ENCODE data around the gene PLEKHG5.
"Not testable (repeated sequence)": the region's sequence is repeated elsewhere in the genome, so short reads cannot be mapped to it uniquely, and the experiment has no call there.

PLEKHG5 gene

GRCh38 chr1:6445062-6445763 lies 46.3 kb downstream of the PLEKHG5 start:
- peak; percentile 14 to 48 for DNase-seq

GRCh38 chr1:6444377-6444776 lies 47.1 kb downstream of the PLEKHG5 start:
- no peak for DNase-seq

DNA sequence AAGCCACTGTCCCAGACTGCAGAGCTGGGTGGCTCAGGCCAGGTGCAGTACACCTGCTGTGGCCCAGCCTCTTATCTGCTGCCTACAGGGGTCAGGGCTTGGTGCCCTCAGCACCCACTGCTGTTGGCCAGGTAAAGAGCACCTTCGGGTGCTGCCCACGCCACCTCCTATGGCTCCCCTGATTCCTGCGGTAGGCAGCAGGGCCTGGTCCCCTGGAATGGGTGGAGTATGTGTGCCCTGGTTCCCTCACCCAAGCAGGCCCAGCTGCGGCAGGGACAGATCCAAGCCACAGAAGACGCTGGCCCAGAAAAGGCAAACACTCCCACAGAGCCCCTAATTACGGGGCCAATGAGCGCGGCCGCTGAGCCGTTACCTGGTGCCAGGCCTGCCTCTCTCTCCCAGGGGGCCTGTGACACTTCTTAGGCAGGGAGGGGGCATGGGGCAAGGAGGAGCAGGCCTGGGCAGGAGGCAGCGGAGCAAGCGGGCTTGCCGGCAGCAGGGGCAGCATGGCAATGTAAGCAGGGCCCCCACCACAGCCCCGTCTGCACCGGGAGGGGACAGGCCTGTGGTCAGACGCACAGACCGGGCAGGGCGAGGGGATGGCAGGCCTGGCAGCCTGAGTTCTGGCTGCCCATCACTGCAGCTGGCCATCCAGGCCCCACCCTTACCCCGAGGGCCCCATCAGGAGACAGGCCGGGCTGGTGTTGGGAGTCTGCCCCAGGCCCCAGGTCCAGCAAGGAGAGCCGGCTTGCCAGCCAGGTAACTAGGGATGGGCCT lies 47.9 kb downstream of the PLEKHG5 start:
- DNase-seq: no peak

DNA sequence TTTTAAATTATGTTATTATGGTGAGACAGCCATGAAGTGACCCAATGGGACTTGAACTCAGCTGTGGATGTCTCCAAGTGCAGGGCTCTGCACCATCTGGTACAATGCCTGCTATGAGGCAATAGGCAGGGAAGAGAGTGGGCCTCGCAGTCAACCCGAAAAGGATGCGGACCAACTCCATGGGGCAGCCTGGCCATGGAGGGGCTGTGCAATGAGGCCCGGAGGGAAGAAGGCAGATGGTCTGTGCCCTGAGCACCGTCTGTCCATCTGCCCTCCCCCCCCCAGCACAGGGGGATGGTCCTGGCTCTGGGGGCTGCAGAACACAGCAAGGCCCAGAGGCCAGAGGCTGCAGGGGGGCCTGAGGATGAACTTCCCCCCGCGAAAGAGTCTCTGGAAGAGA lies 49.9 kb downstream of the PLEKHG5 start:
- no peak for DNase-seq

- DNase-seq: peak in 1 of 2 donors; percentile 27
Observed at GRCh38 chr1:6440198-6441126, 51.0 kb downstream of the PLEKHG5 start.

DNA sequence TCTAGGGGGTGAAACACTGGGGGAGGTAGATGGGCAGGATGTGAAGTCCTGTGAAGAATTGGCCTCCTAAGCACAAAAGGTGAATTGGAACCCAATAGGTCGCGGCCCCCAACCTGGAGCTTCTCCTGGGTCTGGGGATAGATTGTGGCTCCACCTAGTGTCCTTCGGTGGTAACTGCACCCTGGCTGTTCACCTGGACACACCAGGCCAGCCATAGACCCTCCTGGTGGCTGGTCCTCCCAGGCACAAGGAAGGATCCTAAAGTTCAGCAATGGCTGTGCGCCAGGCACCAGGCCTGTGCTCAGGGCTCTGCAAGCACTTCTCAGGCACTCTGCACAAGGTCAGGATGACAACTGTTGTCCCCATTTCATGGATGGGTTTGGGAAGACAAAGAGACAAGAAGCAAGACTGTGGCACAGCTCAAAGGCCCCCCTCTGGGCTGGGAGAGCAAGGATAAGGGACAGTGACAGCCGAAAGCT lies 53.4 kb downstream of the PLEKHG5 start:
- peak; percentile 24 to 54 for DNase-seq

- peak in 1 of 2 donors; percentile 26 for DNase-seq
Observed at GRCh38 chr1:6437012-6437700, 54.3 kb downstream of the PLEKHG5 start.

DNA sequence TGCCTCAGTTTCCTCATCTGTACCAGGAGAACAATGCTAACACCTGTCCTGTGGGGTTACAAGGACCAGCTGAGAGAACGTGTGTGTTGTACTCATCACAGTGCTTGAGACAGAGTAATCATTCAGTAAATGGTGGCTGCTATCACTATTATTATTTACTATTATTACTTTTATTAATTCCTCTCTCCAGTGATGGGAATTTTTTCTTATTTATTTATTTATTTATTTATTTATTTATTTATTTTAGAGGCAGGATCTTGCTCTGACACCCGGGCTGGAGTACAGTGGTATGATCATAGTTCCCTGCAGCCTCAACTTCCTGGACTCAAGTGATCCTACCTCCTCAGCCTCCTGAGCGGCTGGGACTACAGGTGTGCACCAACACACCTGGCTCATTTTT lies 55.2 kb downstream of the PLEKHG5 start:
- not testable (repeated sequence) for DNase-seq

DNA sequence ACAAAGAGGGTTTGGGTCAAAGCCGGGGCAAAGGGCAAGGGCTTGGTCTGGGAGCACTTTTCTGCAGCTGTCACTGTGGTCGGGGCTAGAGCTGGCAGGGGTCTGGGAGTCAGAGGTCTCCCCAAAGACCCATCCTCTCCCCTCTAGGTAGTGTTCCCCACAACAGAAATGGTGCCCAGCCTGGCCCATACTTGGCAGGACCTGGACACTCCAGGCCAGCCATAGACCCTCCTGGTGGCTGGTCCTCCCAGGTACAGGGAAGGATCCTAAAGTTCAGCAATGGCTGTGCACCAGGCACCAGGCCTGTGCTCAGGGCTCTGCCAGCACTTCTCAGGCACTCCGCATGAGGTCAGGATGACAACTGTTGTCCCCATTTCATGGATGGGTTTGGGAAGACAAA lies 55.9 kb downstream of the PLEKHG5 start:
- DNase-seq: no peak

GRCh38 chr1:6435129-6435528 lies 56.3 kb downstream of the PLEKHG5 start:
- DNase-seq: no peak

DNA sequence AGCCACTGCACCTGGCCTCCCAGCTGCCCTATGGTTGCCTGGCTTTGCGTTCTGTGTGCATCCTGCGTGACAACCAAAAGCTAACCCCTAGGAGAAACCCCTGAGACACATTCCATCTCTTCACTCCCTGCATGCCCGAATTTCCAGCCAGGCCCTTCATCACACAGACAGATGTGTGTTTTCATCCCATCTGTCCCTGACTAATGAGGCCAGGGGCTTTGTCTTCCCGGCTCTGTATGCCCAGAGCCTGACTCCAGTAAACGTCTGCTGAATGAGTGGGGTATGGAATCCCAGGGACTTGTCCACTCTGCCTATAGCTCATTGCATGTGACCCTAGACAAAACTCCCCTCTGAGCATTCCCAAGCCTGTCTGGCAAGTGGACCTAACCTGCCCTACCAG lies 57.3 kb downstream of the PLEKHG5 start:
- DNase-seq: no peak

DNA sequence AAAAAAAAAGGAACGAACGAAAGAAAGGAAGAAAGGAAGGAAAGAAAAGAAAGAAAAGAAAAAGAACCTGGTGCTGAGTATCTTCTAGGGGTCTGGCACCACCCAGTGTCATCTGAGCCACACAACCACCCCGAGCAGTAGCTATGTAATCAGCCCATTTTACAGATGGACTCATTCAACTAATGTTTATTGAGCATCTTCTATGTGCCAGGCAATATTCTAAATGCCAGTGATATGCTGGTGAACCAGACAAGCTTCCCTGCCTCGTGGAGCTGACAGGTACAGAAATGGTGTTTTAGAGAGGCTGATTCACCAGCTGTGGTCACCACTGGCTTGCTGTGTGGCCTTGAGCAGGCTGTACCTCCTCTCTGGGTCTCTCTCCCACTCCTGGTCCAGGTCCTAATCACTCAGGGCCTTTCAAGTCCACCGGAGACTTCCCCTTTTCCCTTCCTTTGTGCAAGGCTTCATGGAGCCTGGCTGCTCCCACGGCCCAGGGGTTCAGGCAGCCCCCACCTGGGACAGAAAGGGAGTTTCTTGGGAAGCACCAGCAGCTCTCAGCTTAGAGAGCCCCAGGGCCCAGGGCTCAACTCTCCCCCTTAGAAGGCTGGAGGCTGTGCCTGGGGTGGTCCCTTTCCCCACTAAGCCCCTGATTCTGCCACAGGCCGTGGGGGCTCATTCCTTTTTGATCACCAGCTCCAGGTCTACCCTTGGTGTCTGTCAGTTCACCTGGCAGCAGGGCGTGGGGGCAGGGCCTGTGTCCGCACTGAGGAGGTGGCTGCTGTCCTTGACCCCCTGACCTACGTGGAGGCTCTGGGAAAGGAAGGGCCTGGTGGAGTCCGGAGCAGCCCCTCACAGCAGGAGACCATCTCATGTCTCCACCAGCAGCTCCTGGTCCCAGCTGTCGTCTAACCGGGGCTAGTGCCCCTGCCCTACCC lies 59.6 kb downstream of the PLEKHG5 start:
- not testable (repeated sequence) for DNase-seq

DNA sequence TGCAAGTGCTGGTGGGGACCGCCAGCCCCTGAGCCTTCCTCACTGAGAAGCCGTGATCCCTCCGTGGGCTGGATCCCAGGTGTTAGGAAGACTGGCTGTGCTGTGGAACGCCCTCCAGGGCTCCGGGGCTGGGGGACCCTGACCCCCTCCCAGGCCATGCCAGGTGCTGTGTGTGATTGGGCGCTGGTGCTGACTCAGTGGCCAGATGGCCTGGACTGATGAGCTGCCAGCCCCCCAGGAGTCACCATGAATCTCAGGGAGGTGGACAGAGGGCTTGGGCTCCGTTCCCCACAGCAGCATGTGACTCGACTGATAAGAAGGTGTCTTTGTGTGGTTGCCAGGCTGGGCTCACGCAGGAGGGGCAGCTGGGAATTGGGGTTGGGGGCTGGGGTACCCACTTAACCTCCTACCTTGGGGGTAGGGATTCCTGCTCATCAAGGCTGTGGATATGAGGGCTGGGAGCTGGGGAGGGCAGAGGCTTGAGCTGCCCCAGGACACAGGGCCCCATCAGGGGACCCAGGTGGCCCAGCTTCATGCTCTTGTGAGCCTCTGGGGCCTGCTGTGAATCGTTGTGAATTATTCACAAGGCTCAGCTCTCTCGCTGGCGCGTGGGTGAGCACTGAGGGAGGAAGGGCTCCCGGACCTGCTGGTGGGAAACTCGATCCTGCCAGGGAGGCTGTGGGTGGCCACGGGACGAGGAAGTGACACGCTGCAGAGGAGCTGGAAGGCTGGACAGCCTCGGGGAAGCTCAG lies 61.6 kb downstream of the PLEKHG5 start:
- DNase-seq: peak; percentile 55 to 83

- not testable (repeated sequence) for DNase-seq
Observed at GRCh38 chr1:6428453-6428852, 63.0 kb downstream of the PLEKHG5 start.

GRCh38 chr1:6427441-6428390 lies 63.8 kb downstream of the PLEKHG5 start:
- no peak for DNase-seq

GRCh38 chr1:6426972-6427350 lies 64.5 kb downstream of the PLEKHG5 start:
- DNase-seq: no peak

DNA sequence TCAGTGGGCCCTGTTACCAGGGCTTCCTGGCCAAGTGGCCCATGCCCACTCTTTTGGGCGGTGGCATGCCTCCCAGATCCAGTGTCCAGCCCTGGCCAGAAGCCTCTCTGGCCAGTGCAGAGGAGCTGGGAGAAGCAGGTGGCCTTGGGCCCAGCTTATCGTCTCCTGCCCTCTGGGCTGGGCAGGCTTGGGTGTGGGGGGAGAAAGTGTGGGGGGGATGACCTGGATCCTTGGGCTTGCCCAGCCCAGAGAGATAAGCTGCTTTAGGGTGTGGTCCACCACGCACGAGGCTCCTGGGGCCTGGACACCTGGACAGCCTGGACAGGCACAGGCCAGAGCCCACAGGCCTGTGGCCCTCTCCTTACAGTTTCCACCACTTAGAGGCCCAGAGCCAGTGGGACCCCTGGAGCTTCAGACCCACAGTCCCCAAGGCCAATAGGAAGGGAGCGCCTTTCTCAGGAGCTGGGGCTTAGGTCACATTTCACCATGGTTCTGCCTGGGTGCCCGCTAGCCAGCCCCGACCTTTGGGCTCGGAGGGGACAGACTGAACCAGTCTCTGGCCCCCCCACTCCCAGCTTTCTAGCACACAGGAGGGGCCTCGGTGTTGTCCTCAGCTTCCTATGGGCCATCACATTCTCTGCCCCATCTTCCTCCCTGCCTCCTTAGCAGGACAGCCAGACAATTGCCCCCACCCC lies 65.0 kb downstream of the PLEKHG5 start:
- DNase-seq: no peak

DNA sequence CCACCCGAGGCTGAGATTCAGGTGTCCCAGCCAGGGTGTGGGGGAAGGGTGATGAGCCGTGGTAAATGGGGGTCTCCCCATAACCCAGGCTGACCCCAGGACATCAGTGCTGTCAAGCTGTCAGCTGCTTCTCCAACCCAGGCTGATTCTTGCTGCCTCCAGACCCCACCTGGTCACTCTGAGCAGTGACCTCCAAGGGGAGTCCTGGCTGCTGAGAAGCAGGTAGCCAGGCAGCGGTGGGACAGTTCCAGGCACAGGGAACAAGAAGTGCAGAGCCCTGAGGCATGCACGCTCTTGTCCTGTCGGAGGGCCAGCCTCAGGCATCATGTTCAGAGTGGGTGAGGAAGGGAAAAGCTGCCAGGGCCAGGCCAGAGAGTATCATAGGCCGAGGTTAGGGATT lies 65.8 kb downstream of the PLEKHG5 start:
- DNase-seq: no peak

Data from inflammatory macrophage (primary cell).